Upper lobe of left lung (tissue), 6 donors: ENCODE results near the gene HOXA5. TPM values are rescaled to one million over a fixed set of nuclear protein-coding genes. Genes with fewer than 3 reads are reported as not detected.

Source experiments
- ATAC-seq, 2 donors: fragments of 200-7000 bp; cut with Tn5 transposase; one replicate each; pipeline ENCODE4 v1.9.1; 2022; ENCODE audit warnings: mild to moderate bottlenecking in 2 of 2, moderate library complexity in 2 of 2; ENCODE audit not compliant: low FRiP score in 2 of 2
- DNase-seq, 2 donors: peaks; one replicate each; pipeline ENCODE4 v3.0.0-alpha.2; 2019 to 2020
- H3K27ac ChIP-seq, 4 donors: fragments of 200-600 bp; sonication (generic); one replicate each; pipeline ENCODE4 v1.5.1; 2016 to 2019
- H3K27me3 ChIP-seq, 4 donors: fragments of 200-600 bp; sonication (generic); one replicate each; pipeline ENCODE4 v1.5.1; 2017 to 2019
- H3K36me3 ChIP-seq, 4 donors: fragments of 200-600 bp; sonication (generic); one replicate each; pipeline ENCODE4 v1.5.1; 2016 to 2019
- H3K4me1 ChIP-seq, 4 donors: fragments of 200-600 bp; sonication (generic); one replicate each; pipeline ENCODE4 v1.5.1; 2018 to 2019
- H3K4me3 ChIP-seq, 4 donors: fragments of 200-600 bp; sonication (generic); one replicate each; pipeline ENCODE4 v1.5.1; 2017 to 2019; ENCODE audit warnings: mild to moderate bottlenecking in 2 of 4, moderate library complexity in 1 of 4
- H3K9me3 ChIP-seq, 4 donors: fragments of 200-600 bp; sonication (generic); one replicate each; pipeline ENCODE4 v1.5.1; 2018 to 2019
- CTCF ChIP-seq, 6 experiments: fragments of 450-650 bp in 4 of 6; fragments of 200-600 bp in 2 of 6; sonication (generic) in 2 of 6; IDR thresholded peaks; one replicate each; pipeline ENCODE4 v1.5.1; 2016 to 2019; ENCODE audit warnings: antibody characterized with exemption in 6 of 6
- EP300 ChIP-seq, 4 donors: sonication (generic); formaldehyde crosslinking; IDR thresholded peaks; one replicate each; pipeline ENCODE4 v1.5.1; 2017; ENCODE audit warnings: antibody characterized with exemption in 4 of 4, control low read depth in 2 of 4
- POLR2A ChIP-seq, 4 donors: fragments of 450-650 bp; IDR thresholded peaks; one replicate each; pipeline ENCODE4 v1.5.1; 2016 to 2017; ENCODE audit warnings: antibody characterized with exemption in 4 of 4, mild to moderate bottlenecking in 2 of 4
- POLR2AphosphoS5 ChIP-seq, 2 donors: sonication (generic); formaldehyde crosslinking; IDR thresholded peaks; one replicate each; pipeline ENCODE4 v1.5.1; 2017; ENCODE audit warnings: antibody characterized with exemption in 2 of 2
- WGBS, 2 donors: methylation state at CpG; one replicate each; pipeline ENCODE4 v1.1.5; 2017 to 2018; 5-methylcytosine and 5-hydroxymethylcytosine counted together
- total RNA-seq, 6 donors: library from RNA; depleted of rRNA in 4 of 6; stranded (reverse); fragments of >200 nt in 4 of 6; gene quantifications; one replicate each; pipeline versions ENCODE4 v1.1.0 to v1.2.1, GENCODE V29; 2016 to 2021
- donor health status: DM: no; HTN: no; CAD: no; lungs with moderate emphysema.
- donor health status: DM: no; HTN: yes; CAD: no; lungs with severe emphysema.

The HOXA5 gene
- total RNA-seq, 6 donors from 2014 or later: 7.8 to 79.9 (median 16.9) TPM

GRCh38 chr7:27148756-27149641 is 5.5 kb upstream of the HOXA5 start:
- peak in 1 of 2 donors; percentile 68 for DNase-seq
- H3K4me1 ChIP-seq: peaks cover 25 to 48% (median 35%) of the 10 kb centered on the region in 4 donors
- 41 to 42% methylated on average over 19 to 30 of the region's 30 CpGs for WGBS, 2 donors
- ATAC-seq: no peak
- H3K36me3 ChIP-seq: no peaks in the 10 kb centered on the region
- H3K4me3 ChIP-seq: peak overlapping the region in 3 of 4 donors; percentile 24 to 74 (median 62)
- H3K9me3 ChIP-seq: no peaks in the 10 kb centered on the region
- H3K27me3 ChIP-seq: peaks cover 0 to 53% (median 32%) of the 10 kb centered on the region in 4 donors
- peak overlapping the region; percentile 84 to 95 (median 88) for H3K27ac ChIP-seq
- TF ChIP-seq POLR2A (IDR thresholded peaks at IDR 0.05) (no peak), CTCF (IDR thresholded peaks at IDR 0.05) (no peak), POLR2AphosphoS5 (IDR thresholded peaks at IDR 0.05) (no peak), EP300 (IDR thresholded peaks at IDR 0.05) (no peak)

DNA sequence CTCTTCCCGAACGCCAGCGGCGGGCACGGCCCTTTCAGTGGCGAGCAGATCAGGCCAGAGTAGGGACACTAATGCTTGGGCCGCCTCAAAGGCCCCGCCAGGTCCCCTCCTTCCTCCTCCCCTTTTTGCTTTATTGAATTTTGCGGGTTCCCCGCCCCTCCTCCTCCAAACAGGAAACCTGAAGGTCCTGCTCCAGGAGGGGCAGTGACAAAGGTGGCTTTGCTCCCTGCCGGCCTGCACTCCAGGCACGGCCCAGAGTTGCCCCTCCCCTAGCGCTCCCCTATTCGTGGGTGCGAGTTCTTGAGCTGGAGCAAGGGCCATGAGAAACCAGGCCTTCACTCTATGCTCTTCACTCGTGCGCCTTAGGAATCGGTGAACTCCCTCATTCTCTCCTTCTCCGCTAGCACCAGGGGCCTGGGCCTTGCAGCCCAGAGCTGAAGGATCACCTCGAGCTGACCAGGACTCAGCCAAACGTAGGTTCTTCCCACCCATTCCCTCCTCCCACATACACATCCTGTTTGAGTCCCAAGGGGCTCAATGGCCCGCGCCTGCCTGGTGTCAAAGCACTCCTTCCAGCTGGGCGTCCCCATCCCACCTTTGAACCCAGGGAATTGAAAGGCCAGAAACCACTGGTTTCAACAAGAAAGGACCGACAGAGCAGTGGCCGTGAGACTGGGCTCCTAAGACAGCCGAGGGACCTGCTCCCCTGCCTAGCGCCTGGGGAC is 4.7 kb upstream of the HOXA5 start:
- DNase-seq: no peak
- Histone ChIP-seq H3K4me1 (peaks cover 25 to 56% (median 35%) of the 10 kb centered on the region in 4 donors), H3K36me3 (no peaks in the 10 kb centered on the region), H3K9me3 (no peaks in the 10 kb centered on the region), H3K4me3 (peak overlapping the region; percentile 14 to 74 (median 43)), H3K27me3 (peaks cover 0 to 49% (median 31%) of the 10 kb centered on the region in 4 donors), H3K27ac (peak overlapping the region; percentile 84 to 95 (median 88))
- no peak for ATAC-seq
- 14 to 26% methylated on average over 18 to 28 of the region's 28 CpGs for WGBS, 2 donors
- TF ChIP-seq POLR2AphosphoS5 (IDR thresholded peaks at IDR 0.05): peak in 1 of 2 donors; percentile 79
- TF ChIP-seq EP300 (IDR thresholded peaks at IDR 0.05): no peak

- TF ChIP-seq EP300 (IDR thresholded peaks at IDR 0.05): no peak
- no peak for TF ChIP-seq POLR2AphosphoS5 (IDR thresholded peaks at IDR 0.05)
- TF ChIP-seq POLR2A (IDR thresholded peaks at IDR 0.05): no peak
- no peak for TF ChIP-seq CTCF (IDR thresholded peaks at IDR 0.05)
- ATAC-seq: no peak
- H3K27ac ChIP-seq: peak within 1 kb of the TSS; percentile 84 to 95 (median 88)
- no peaks in the 10 kb centered on the region for H3K36me3 ChIP-seq
- H3K9me3 ChIP-seq: no peaks in the 10 kb centered on the region
- WGBS, 2 donors: 20 to 37% methylated on average over 16 to 36 of the region's 63 CpGs
- H3K27me3 ChIP-seq: peaks cover 0 to 46% (median 26%) of the 10 kb centered on the region in 4 donors
- peak within 1 kb of the TSS; percentile 14 to 74 (median 43) for H3K4me3 ChIP-seq
- H3K4me1 ChIP-seq: peaks cover 21 to 55% (median 31%) of the 10 kb centered on the region in 4 donors
- peak in 1 of 2 donors; percentile 91 for DNase-seq
Observed at GRCh38 chr7:27147199-27148030, 3.9 kb upstream of the HOXA5 start, which contains the start of gene HOXA6. Gene HOXA6, minus strand, starts transcription at chr7:27147774. Its CDS starts 25 bp downstream, at chr7:27147749.

- H3K9me3 ChIP-seq: no peaks in the 10 kb centered on the region
- no peak for TF ChIP-seq POLR2AphosphoS5 (IDR thresholded peaks at IDR 0.05)
- no peak for TF ChIP-seq CTCF (IDR thresholded peaks at IDR 0.05)
- TF ChIP-seq EP300 (IDR thresholded peaks at IDR 0.05): no peak
- no peak for TF ChIP-seq POLR2A (IDR thresholded peaks at IDR 0.05)
- H3K27ac ChIP-seq: peak overlapping the region; percentile 84 to 95 (median 88)
- peaks cover 0 to 40% (median 20%) of the 10 kb centered on the region in 4 donors for H3K27me3 ChIP-seq
- ATAC-seq (no peak), DNase-seq (no peak)
- H3K36me3 ChIP-seq: no peaks in the 10 kb centered on the region
- peak overlapping the region in 3 of 4 donors; percentile 24 to 74 (median 62) for H3K4me3 ChIP-seq
- 52 to 67% methylated on average over 5 of the region's 5 CpGs for WGBS, 2 donors
- peaks cover 21 to 50% (median 27%) of the 10 kb centered on the region in 4 donors for H3K4me1 ChIP-seq
Observed at GRCh38 chr7:27146491-27147198, 3.2 kb upstream of the HOXA5 start.
